Left ventricle myocardium superior (tissue), 1 donor: ENCODE results near the gene CRADD. TPM values are rescaled to one million over a fixed set of nuclear protein-coding genes. Genes with fewer than 3 reads are reported as not detected.

Source experiments
- ATAC-seq: fragments of 200-7000 bp; cut with Tn5 transposase; one replicate; pipeline ENCODE4 v1.9.1; 2020; ENCODE audit warnings: mild to moderate bottlenecking, moderate library complexity
- DNase-seq: peaks from one replicate; pipeline ENCODE4 v3.0.0-alpha.2; 2020
- intact Hi-C: fragments of 100-400 bp; cut with micrococcal nuclease; formaldehyde crosslinking; loops from one replicate; pipeline ENCODE4 v1.11.0; 2022
- total RNA-seq: library from RNA; stranded (reverse); fragmentation: NEBNext Ultra II Directional; extraction: Animal tissue kit (Norgen Biotek cat#: 25700); gene quantifications from one replicate; pipeline ENCODE4 v1.2.1, GENCODE V29; 2021
- donor health status: DM: no; HTN: yes; CAD: no; lungs with severe emphysema.

CRADD gene
- total RNA-seq, 1 donor from 2014 or later: 30.4 TPM

DNA sequence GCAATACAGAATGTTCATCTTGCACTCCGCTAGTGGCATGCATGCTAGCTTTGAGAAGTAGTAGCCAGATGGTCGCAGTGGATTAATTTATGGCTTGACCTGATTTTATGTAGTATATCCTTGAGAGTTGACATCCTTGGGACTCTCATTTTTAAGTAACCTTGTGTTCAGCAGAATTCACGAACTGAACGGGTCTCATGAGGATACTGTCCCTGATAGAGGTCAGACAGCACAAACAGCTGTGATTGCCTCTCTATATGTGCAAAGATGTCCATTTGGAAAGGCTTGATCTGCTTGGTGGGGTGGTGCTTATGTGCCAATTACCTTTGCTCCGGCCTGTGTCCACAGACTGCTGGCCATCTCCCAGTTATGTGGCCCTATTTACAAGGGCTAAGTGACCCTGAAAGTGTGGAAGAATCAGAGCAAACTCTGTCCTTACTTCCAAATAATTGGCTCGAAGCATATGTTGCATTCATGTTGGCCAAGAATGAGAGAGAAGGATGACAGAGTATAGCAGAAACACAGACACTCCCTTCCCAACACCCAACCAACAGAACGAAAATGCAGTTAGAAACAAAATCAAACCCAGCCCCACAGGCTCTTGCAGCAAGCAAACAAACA lies 167.1 kb downstream of the CRADD start:
- intact Hi-C loops: no loop called here
- DNase-seq (no peak), ATAC-seq (peak; percentile 35)

DNA sequence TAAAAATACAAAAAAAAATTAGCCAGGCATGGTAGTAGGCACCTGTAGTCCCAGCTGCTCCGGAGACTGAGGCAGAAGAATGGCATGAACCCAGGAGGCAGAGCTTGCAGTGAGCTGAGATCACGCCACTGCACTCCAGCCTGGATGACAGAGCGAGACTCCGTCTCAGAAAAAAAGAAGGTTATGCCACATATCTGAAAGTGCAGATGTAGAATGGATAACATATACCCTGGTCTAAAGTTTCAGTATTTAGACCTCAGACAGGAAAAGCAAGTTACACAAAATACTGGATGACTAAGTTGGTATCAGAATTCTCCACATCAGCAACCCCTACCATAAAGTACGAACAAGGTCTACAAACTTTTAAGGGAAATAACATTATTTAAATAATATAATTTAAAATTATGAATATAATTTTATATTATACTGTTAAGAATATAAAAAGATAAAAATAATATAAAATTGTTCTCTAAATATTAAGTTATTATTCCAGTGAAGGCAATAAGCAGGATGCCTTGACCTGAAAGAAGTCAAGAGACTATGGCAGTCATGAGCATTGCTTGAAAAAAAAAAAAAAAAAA lies 169.9 kb downstream of the CRADD start:
- ATAC-seq (no peak), DNase-seq (no peak)
- intact Hi-C loops: no loop called here

DNA sequence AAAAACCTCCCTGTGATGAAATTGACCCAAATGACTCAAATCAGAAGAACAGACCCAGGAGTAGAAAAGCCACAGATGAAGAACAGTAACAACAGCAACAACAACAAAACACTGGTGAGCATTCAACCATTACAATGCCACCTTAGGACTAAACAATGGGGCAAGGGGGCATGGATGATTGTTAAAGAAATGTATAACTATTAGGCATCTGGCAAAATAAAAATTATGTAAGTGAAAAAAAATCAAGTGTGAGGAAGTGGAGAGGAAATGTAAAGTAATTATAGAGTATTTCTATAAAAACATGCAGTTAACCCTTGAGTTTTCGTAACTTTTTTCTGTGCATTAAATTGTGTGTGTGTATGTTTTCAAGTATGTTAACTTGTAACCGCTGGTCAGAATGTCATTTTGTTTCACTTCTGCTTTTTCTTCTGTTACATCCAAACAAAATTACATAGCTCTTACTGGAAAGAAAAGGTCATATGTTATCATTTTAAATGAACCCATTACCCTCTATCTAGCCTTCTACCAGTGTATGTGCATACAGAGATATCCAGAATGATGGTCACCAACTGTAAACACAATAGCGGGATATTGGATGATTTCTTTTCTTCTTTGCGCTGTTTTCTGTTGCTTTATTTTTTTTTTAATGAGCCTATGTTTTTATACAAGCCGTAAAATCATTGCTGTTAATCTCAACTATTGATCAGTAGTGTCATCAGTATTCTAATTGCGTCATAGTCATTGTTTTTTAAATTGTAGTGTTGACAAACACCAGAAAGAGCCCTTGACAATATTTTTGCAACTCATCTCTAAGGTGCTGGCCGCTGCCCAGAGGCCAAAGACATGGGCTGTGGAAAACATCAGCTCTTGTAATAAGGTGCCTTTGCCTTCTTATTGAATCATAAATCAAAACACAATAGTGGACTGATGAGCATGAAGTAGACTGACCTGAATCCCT lies 170.6 kb downstream of the CRADD start:
- ATAC-seq: peak; percentile 17
- intact Hi-C loops: no loop called here
- no peak for DNase-seq

- peak; percentile 56 for ATAC-seq
- intact Hi-C loops: no loop called here
- DNase-seq: no peak
Measured at GRCh38 chr12:93848523-93849101, 171.4 kb downstream of the CRADD start.

DNA sequence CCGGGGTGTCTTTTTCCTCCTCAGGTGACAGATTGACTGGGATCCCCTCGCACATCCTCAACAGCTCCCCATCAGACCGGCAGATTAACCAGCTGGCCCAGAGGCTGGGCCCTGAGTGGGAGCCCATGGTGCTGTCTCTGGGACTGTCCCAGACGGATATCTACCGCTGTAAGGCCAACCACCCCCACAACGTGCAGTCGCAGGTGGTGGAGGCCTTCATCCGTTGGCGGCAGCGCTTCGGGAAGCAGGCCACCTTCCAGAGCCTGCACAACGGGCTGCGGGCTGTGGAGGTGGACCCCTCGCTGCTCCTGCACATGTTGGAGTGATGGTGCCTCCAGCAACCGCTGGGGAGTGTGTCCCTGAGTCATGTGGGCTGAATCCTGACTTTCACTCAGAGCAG lies 172.8 kb downstream of the CRADD start:
- ATAC-seq (no peak), DNase-seq (no peak)
- intact Hi-C loops: no loop called here

GRCh38 chr12:93850481-93851256 lies 173.5 kb downstream of the CRADD start:
- intact Hi-C loops: no loop called here
- no peak for ATAC-seq

DNA sequence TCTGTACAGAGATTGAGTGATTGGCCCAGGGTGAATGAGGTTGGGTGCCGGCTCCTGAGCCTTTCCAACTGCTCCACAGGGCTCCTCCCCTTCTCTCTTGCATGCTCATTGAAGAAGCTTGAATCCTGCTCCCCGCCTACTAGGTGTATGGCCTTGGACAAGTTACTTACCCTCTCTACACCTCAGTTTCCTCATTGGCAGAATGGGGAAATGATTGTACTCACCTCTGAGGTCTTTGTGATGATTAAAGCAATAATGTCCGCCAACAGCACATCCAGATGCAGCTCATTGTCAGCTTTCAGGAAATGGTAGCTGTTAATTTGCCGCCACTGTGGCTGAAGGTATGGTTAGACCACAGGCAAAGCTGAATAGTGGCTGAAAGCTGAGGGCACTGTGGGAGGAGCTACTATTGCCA lies 174.1 kb downstream of the CRADD start:
- ATAC-seq: no peak
- no peak for DNase-seq
- intact Hi-C loops: no loop called here

More at GRCh38 chr12:93850481-93851256, 173.5 kb downstream of the CRADD start:
- DNase-seq: no peak

DNA sequence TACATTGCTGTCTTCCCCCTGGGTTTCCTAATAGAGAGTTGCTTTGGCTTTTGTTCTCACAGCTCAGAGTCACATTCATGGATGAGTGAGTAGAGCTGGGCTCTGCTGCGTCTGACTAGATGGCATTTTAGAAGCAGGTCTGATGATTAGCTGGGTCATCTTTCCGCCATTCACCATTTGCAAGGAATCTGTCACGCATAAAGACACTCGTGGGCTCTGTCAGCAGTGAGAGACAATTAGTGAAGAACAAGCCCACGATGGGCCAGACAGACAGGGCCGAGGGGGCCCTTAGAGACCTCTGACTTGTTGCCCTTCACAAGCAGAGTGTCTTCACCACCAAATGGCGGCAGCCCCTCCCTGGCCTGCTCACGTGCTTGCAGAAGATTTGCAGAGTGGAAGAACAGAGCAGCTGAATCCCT lies 175.0 kb downstream of the CRADD start:
- intact Hi-C loops: no loop called here
- no peak for DNase-seq
- no peak for ATAC-seq

GRCh38 chr12:93853698-93854478 lies 176.7 kb downstream of the CRADD start:
- intact Hi-C loops: no loop called here

DNA sequence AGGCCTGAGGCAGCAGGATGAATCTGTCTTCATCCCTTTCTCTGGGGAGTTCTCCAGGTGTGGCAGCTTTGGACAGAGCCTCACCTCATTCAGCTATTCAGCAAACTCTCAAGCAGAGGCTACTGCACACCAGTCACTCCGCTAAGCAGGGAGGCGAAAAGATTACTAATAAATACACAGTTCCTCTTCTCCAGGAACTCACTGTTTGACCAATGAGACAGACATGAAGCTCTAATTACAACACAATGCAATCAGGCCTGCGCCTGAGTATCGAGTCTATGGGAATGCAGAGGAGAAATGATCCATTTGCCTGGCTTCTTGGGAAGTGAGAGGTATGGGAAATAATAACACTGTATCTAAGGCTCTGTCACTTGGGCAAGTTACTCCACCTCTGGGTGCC lies 178.1 kb downstream of the CRADD start:
- DNase-seq: no peak
- intact Hi-C loops: no loop called here
- no peak for ATAC-seq

More at GRCh38 chr12:93853698-93854478, 176.7 kb downstream of the CRADD start:
- ATAC-seq (no peak), DNase-seq (no peak)

- ATAC-seq (no peak), DNase-seq (no peak)
- intact Hi-C loops: no loop called here
Measured at GRCh38 chr12:93856611-93857010, 179.4 kb downstream of the CRADD start.

DNA sequence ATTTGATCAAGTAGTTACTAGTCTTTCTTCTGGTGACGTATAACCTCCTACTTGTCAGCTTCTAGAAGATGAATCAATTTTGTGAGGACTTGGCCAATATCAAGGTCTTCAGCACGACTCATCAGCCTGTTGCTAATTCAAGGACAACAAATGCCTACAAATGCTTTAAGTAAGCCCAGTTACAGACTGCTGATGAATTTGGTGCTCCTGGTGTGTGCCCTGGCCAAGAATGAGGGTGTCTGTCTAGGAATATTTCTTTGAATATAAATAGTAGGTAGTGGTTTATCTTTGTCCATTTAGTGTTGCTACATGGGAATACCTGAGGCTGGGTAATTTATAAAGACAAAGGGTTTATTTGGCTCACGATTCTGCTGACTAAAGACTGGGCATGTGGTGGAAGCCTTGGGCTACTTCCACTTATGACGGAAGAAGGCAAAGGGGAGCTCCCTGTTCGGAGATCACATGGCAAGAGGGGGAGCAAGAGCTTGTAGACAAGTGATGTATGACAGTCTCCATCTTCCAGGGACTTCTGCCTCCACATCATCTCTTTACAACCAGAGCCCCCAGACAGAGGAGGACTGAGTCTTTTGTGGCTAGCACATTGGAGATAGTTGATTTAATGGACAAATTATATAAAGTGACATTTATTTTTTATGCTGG lies 180.2 kb downstream of the CRADD start:
- DNase-seq: no peak
- ATAC-seq: peak; percentile 68
- intact Hi-C loops: no loop called here

- intact Hi-C loops: no loop called here
- ATAC-seq: peak; percentile 81
- DNase-seq: no peak
Measured at GRCh38 chr12:93857991-93858447, 180.8 kb downstream of the CRADD start.

- intact Hi-C loops: no loop called here
- no peak for ATAC-seq
Measured at GRCh38 chr12:93860668-93861373, 183.6 kb downstream of the CRADD start.

DNA sequence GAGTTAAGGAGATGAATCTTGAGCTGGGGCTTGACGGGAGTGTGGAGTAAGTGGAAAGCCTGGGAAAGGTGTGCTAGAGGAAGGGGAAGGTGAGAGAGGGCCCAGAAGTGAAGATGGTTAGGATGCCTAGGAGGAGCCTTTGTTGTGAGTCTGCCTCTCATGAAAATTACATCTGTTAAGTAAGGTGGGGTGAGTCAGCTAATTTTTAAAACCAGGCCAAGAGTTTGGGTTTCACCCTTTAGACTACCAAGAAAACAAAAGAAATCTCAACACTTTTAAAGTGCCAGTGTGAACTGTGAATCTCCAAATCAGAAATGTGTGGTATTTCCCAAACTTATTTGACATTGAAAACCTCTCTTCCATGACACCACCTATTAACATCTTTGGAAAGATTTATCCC lies 185.2 kb downstream of the CRADD start:
- DNase-seq: no peak
- ATAC-seq: no peak
- intact Hi-C loops: no loop called here

More at GRCh38 chr12:93860668-93861373, 183.6 kb downstream of the CRADD start:
- no peak for DNase-seq

DNA sequence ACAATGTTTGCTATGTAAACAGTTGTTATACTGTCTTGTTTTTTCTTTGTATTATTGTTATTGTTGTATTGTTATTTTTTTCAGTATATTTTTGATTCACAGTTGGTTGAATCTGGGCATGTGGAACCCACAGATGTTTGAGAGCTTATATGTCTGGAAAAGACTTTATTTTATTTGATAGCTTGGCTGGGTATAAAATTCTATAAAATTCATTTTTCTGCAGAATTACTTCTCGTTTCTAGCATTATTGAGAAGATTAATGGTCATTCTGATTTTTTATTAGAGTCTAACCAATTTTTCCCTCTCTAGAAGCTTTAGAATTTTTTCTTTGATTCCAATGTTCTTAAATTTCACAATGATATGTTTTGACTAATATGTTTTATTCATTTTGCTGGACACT lies 188.6 kb downstream of the CRADD start:
- intact Hi-C loops: no loop called here
- ATAC-seq (no peak), DNase-seq (no peak)

- no peak for DNase-seq
- intact Hi-C loops: no loop called here
- peak; percentile 93 for ATAC-seq
Measured at GRCh38 chr12:93868771-93869170, 191.6 kb downstream of the CRADD start.
